ENCODE results near the gene RCAN2.

Gene RCAN2

GRCh38 chr6:46491201-46491627 is at the start of gene RCAN2:
Gene RCAN2, minus strand, starts transcription at chr6:46491449.
- DNase-seq (ENCODE audit: low read depth): no peak

- DNase-seq (ENCODE audit: low read depth): no peak
These were observed 48.6 kb upstream of the RCAN2 start for GRCh38 chr6:46539866-46540265.

GRCh38 chr6:46538800-46539480 is 47.7 kb upstream of the RCAN2 start:
- no peak for DNase-seq (ENCODE audit: low read depth)

GRCh38 chr6:46530896-46531295 is 39.6 kb upstream of the RCAN2 start:
- no peak for DNase-seq (ENCODE audit: low read depth)

- no peak for DNase-seq (ENCODE audit: low read depth)
These were observed 37.9 kb upstream of the RCAN2 start for GRCh38 chr6:46528961-46529750.

GRCh38 chr6:46526607-46527006 is 35.4 kb upstream of the RCAN2 start:
- no peak for DNase-seq (ENCODE audit: low read depth)

- DNase-seq (ENCODE audit: low read depth): no peak
These were observed 34.3 kb upstream of the RCAN2 start for GRCh38 chr6:46525583-46525982.

GRCh38 chr6:46521464-46521971 is 30.3 kb upstream of the RCAN2 start:
- DNase-seq (ENCODE audit: low read depth): no peak

- DNase-seq (ENCODE audit: low read depth): no peak
These were observed 26.0 kb upstream of the RCAN2 start for GRCh38 chr6:46517202-46517601.

- no peak for DNase-seq (ENCODE audit: low read depth)
These were observed 22.3 kb upstream of the RCAN2 start for GRCh38 chr6:46513533-46513932.

- no peak for DNase-seq (ENCODE audit: low read depth)
These were observed 20.1 kb upstream of the RCAN2 start for GRCh38 chr6:46511320-46511719.

- DNase-seq (ENCODE audit: low read depth): no peak
These were observed 19.4 kb upstream of the RCAN2 start for GRCh38 chr6:46510651-46511050.

GRCh38 chr6:46509981-46510510 is 18.8 kb upstream of the RCAN2 start:
- DNase-seq (ENCODE audit: low read depth): no peak

GRCh38 chr6:46509063-46509462 is 17.8 kb upstream of the RCAN2 start:
- no peak for DNase-seq (ENCODE audit: low read depth)

- no peak for DNase-seq (ENCODE audit: low read depth)
These were observed 16.2 kb upstream of the RCAN2 start for GRCh38 chr6:46507426-46507825.

GRCh38 chr6:46505693-46506512 is 14.7 kb upstream of the RCAN2 start:
- no peak for DNase-seq (ENCODE audit: low read depth)

- no peak for DNase-seq (ENCODE audit: low read depth)
These were observed 13.0 kb upstream of the RCAN2 start for GRCh38 chr6:46504242-46504641.

- no peak for DNase-seq (ENCODE audit: low read depth)
These were observed 11.4 kb upstream of the RCAN2 start for GRCh38 chr6:46502486-46503119.

GRCh38 chr6:46501136-46502089 is 10.2 kb upstream of the RCAN2 start:
- no peak for DNase-seq (ENCODE audit: low read depth)

GRCh38 chr6:46500382-46500781 is 9.1 kb upstream of the RCAN2 start:
- no peak for DNase-seq (ENCODE audit: low read depth)

All from activated gamma-delta T cell treated with anti-CD3 and anti-CD28 coated beads, Interleukin-2, amount 50 U/mL, for 16 hours (primary cell).